DOHH2 (cell line): Measurements from ENCODE around the gene PDLIM7.
A peak's percentile ranks its signal among the peaks of the same experiment; 100 is the strongest.

Source experiments
- H3F3A ChIP-seq: fragments of 200-600 bp; sonication (generic), shearing (Covaris generic); 2 replicates; pipeline ENCODE4 v1.6.0; 2016; ENCODE audit warnings: antibody characterized with exemption, mild to moderate bottlenecking; ENCODE audit not compliant: control insufficient read depth, insufficient read depth
- H3K27ac ChIP-seq: fragments of 200-600 bp; sonication (generic); 2 replicates; pipeline ENCODE4 v1.5.1; 2014; ENCODE audit warnings: low read depth, mild to moderate bottlenecking, low read length, moderate library complexity
- H3K27me3 ChIP-seq: fragments of 200-600 bp; sonication (generic); 2 replicates; pipeline ENCODE4 v1.6.1; 2014; ENCODE audit warnings: mild to moderate bottlenecking, low read length, mixed read lengths; ENCODE audit not compliant: control insufficient read depth
- H3K36me3 ChIP-seq: fragments of 200-600 bp; sonication (generic); 2 replicates; pipeline ENCODE4 v1.6.1; 2014; ENCODE audit warnings: mild to moderate bottlenecking, low read length, moderate library complexity, mixed read lengths; ENCODE audit not compliant: control insufficient read depth
- H3K4me1 ChIP-seq: fragments of 200-600 bp; sonication (generic); 2 replicates; pipeline ENCODE4 v1.6.1; 2014; ENCODE audit warnings: mild to moderate bottlenecking, low read length, mixed read lengths; ENCODE audit not compliant: control insufficient read depth
- H3K4me2 ChIP-seq: fragments of 200-600 bp; sonication (generic); 2 replicates; pipeline ENCODE4 v1.6.0; 2014; ENCODE audit warnings: mild to moderate bottlenecking, low read length, moderate library complexity
- H3K4me3 ChIP-seq: fragments of 200-600 bp; sonication (generic); 2 replicates; pipeline ENCODE4 v1.5.1; 2014; ENCODE audit warnings: mild to moderate bottlenecking, low read length, mixed read lengths
- H3K79me2 ChIP-seq: fragments of 200-600 bp; sonication (generic); 2 replicates; pipeline ENCODE4 v1.6.1; 2014; ENCODE audit warnings: mild to moderate bottlenecking, low read length, mixed read lengths; ENCODE audit not compliant: control insufficient read depth
- H3K9me2 ChIP-seq: fragments of 200-600 bp; sonication (generic); replicated peaks from 2 replicates; pipeline ENCODE4 v1.6.1; 2014; ENCODE audit warnings: mild to moderate bottlenecking, low read length, mixed read lengths; ENCODE audit not compliant: control insufficient read depth
- H3K9me3 ChIP-seq: fragments of 200-600 bp; sonication (generic); 2 replicates; pipeline ENCODE4 v1.6.1; 2014; ENCODE audit warnings: antibody characterized with exemption, low read length, mixed read lengths; ENCODE audit not compliant: control insufficient read depth, insufficient read depth
- H4K20me1 ChIP-seq: fragments of 200-600 bp; sonication (generic); 2 replicates; pipeline ENCODE4 v1.6.0; 2014; ENCODE audit warnings: low read depth, mild to moderate bottlenecking, antibody characterized with exemption, low read length, moderate library complexity; ENCODE audit not compliant: control insufficient read depth, insufficient read depth
- EZH2phosphoT487 ChIP-seq: fragments of 200-600 bp; sonication (generic); IDR thresholded peaks from 2 replicates; pipeline ENCODE4 v1.6.1; 2017; ENCODE audit warnings: borderline replicate concordance, mild to moderate bottlenecking, antibody characterized with exemption, low read length, moderate library complexity, mixed read lengths
- TF ChIP-seq, protein P1 (sequence below): fragments of 200-600 bp; sonication (generic); IDR thresholded peaks from one replicate; pipeline ENCODE4 v1.5.1; 2014; ENCODE audit warnings: antibody characterized with exemption, mild to moderate bottlenecking, low read depth, low read length; ENCODE audit not compliant: poor library complexity, severe bottlenecking

Gene PDLIM7

GRCh38 chr5:177524539-177524900 is 27.1 kb upstream of the PDLIM7 start:
- peaks cover 82% of the 10 kb centered on the region for H3K36me3 ChIP-seq

GRCh38 chr5:177523711-177524538 is 26.5 kb upstream of the PDLIM7 start:
- no peak for TF ChIP-seq EZH2phosphoT487
- TF ChIP-seq, protein P1, sequence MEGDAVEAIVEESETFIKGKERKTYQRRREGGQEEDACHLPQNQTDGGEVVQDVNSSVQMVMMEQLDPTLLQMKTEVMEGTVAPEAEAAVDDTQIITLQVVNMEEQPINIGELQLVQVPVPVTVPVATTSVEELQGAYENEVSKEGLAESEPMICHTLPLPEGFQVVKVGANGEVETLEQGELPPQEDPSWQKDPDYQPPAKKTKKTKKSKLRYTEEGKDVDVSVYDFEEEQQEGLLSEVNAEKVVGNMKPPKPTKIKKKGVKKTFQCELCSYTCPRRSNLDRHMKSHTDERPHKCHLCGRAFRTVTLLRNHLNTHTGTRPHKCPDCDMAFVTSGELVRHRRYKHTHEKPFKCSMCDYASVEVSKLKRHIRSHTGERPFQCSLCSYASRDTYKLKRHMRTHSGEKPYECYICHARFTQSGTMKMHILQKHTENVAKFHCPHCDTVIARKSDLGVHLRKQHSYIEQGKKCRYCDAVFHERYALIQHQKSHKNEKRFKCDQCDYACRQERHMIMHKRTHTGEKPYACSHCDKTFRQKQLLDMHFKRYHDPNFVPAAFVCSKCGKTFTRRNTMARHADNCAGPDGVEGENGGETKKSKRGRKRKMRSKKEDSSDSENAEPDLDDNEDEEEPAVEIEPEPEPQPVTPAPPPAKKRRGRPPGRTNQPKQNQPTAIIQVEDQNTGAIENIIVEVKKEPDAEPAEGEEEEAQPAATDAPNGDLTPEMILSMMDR = no peak
- H3K27ac ChIP-seq = no peak overlapping the region
- peaks cover 23% of the 10 kb centered on the region for H3K79me2 ChIP-seq
- H3K27me3 ChIP-seq = no peaks in the 10 kb centered on the region
- H3K4me1 ChIP-seq = peaks cover 31% of the 10 kb centered on the region
- no peaks in the 10 kb centered on the region for H3K9me3 ChIP-seq
- no peak overlapping the region for H3K4me3 ChIP-seq
- H3K36me3 ChIP-seq = peaks cover 82% of the 10 kb centered on the region
- H4K20me1 ChIP-seq = 0 out of 2 replicates have a peak, but pooled peaks cover 3% of the 10 kb centered on the region
- 0 out of 2 replicates have a peak, but pooled peaks cover 3% of the 10 kb centered on the region for H3F3A ChIP-seq
- no peak overlapping the region for H3K4me2 ChIP-seq
- H3K9me2 ChIP-seq = no peaks in the 10 kb centered on the region

More at GRCh38 chr5:177524539-177524900, 27.1 kb upstream of the PDLIM7 start:
- Histone ChIP-seq H3F3A (0 out of 2 replicates have a peak, but pooled peaks cover 3% of the 10 kb centered on the region), H3K4me2 (no peak overlapping the region), H3K27me3 (no peaks in the 10 kb centered on the region), H3K79me2 (peaks cover 17% of the 10 kb centered on the region), H3K9me3 (no peaks in the 10 kb centered on the region), H4K20me1 (0 out of 2 replicates have a peak, but pooled peaks cover 2% of the 10 kb centered on the region), H3K4me3 (no peak overlapping the region), H3K4me1 (peaks cover 25% of the 10 kb centered on the region), H3K27ac (no peak overlapping the region), H3K9me2 (no peaks in the 10 kb centered on the region)
- no peak for TF ChIP-seq EZH2phosphoT487
- TF ChIP-seq, protein P1 = no peak

DNA sequence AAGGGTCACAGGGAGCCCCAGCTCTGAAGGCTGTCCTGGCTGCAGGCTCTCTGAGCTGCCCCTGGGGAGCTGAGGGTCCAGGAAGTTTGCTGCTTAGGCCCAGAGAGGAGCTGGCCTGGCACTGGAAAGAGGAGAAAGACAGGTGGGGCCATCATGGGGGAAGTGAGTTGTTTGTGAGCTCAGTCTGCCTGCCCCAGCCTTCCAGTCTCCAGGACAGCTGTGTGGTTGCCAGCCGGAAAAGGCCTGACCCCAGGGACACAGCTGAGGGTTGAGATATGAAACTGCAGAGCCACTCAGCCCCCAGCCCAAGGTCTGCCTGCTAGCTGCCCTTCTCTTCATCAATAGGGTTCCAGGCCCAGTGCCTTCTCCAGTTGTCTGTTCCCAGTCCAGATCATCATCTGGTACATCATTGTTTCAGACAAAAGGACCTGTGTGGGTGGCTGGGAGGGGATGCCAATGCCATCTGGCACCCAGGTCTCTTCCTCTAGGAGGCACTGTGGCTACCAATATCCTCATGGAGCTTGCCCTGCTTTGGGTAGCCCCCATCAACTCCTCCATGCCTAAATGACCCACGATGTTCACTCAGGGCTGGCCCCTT is 23.6 kb upstream of the PDLIM7 start:
- H3K4me1 ChIP-seq = peaks cover 34% of the 10 kb centered on the region
- H3K36me3 ChIP-seq = peaks cover 69% of the 10 kb centered on the region
- H4K20me1 ChIP-seq = peaks cover 3% of the 10 kb centered on the region; the same call in 1 of the 2 replicates
- H3K9me3 ChIP-seq = no peaks in the 10 kb centered on the region
- 0 out of 2 replicates have a peak, but pooled peaks cover 3% of the 10 kb centered on the region for H3F3A ChIP-seq
- H3K79me2 ChIP-seq = peaks cover 39% of the 10 kb centered on the region
- H3K27me3 ChIP-seq = no peaks in the 10 kb centered on the region
- no peak overlapping the region for H3K4me3 ChIP-seq
- no peaks in the 10 kb centered on the region for H3K9me2 ChIP-seq
- TF ChIP-seq EZH2phosphoT487 = no peak
- TF ChIP-seq, protein P1 = peak; percentile 13
- H3K27ac ChIP-seq = no peak overlapping the region; the same call in 1 of the 2 replicates
- H3K4me2 ChIP-seq = peak overlapping the region; percentile 29
